ENCODE data around the gene ADGRL1.

- TF ChIP-seq CTCF (optimal IDR thresholded peaks at IDR 0.05 in 1 of 3, IDR thresholded peaks at IDR 0.05 in 1 of 3, conservative IDR thresholded peaks at IDR 0.05 in 1 of 3; ENCODE audit: extremely low read depth in 1 of 3, insufficient read depth in 2 of 3, low read length in 3 of 3) = no peak
- TF ChIP-seq EZH2 (IDR thresholded peaks at IDR 0.05; ENCODE audit: low read length) = no peak
Observed at GRCh38 chr19:14105680-14106079, 100.3 kb downstream of the ADGRL1 start.
